Measurements from ENCODE around the gene ZNF311.
A peak's percentile ranks its signal among the peaks of the same experiment; 100 is the strongest.

GRCh38 chr6:28982476-28983266 is 22.4 kb downstream of the ZNF311 start:
- TF ChIP-seq CTCF (IDR thresholded peaks at IDR 0.05) (peak in 1 of 12 donors; percentile 10), POLR2A (IDR thresholded peaks at IDR 0.05) (no peak)
